ENCODE results near the gene ZPLD1.

The ZPLD1 gene

DNA sequence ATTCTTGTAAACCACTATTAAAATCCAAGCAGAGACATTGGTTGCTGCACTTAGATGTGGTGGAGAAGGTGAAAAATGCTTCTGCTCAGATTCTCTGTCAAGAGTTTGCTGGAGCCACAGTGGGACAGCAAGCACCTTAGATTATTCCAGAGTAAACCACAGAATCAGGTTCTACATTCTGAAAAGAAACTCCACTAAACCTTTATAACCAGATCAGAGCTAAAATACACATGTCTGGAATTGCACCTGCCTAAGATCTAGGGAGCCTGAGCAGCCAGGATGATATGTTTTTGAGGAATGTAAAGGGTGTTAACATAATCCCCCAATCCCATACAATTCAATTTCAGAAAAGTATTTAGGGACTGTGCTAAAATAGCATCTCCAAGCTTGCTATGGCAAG lies at the start of gene ZPLD1:
Gene ZPLD1 (plus strand): TSS at position 301 of the 400 bp plus-strand sequence. CDS start 3,473 bp downstream, outside the sequence.
- FAIRE-seq = no peak

DNA sequence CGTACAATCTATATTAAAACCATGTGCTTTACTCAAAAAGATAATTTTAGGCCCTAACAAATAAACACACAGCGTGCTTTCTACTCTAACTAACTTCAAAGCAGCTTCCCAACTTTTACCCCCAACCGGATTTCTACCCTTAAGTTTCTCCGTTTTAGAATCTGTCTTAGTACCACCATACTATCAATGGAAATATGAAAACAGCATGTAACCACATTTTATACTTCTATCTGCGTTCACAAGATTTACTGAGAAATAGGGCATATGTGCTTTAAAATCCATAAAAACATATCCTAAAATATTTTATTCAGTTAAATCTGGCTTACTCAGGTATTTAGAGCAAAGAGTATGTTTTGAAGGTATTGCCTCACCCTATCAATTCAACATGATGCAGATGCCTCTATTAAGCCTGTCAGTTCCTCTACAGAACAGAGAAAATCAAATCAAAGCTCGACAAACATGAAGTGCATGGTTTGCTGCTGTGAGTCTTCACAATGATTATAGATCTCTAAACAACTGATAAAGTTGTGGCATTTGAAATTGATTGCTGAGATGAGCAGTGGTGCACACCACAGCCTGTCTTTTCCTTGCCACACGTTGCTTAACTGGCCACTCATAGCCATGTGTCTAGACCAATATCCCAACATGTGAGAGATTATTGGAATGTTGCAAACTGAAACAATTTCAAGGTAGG lies 44.5 kb upstream of the ZPLD1 start:
- no peak for FAIRE-seq

GRCh38 chr3:102390916-102391315 lies 43.9 kb upstream of the ZPLD1 start:
- no peak for FAIRE-seq

DNA sequence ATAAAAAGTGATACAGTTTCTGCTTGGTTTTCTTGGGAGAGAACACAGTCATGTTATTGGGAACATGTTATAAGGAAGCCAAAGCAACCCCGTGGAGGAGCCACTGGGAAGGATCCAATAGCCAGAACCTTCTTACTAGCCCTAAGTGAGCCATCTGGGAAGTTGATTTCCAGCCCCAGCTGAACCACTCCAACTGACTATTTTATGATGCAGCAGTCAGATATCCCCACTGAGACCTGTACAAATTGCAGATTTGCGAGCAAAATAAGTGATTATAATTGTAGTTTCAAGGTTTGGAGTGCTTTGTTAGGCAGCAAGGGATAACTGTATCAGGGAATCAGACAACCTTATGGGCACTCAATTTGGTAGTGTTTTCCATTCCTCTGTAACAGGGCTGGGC lies 43.3 kb upstream of the ZPLD1 start:
- no peak for FAIRE-seq

- no peak for FAIRE-seq
Observed at GRCh38 chr3:102394517-102394916, 40.3 kb upstream of the ZPLD1 start.

- no peak for FAIRE-seq
Observed at GRCh38 chr3:102398176-102398575, 36.6 kb upstream of the ZPLD1 start.

DNA sequence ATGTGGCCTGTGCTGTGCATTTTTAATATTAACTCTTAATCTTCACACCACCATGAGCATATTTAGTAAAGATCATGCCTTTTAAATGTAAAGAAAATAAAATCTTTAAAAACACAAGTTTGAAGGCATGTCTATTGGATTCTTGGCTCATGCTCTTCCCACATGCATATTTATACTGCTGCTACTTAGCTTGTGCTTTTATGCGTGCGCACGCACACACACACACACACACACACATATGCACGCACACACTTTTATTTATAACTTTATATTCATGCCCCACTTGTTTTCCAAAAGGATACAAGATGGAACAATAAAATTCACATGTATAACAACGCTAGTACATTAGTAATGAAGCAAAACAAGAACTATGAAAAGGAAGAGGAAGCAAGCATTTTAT lies 36.1 kb upstream of the ZPLD1 start:
- FAIRE-seq = no peak

DNA sequence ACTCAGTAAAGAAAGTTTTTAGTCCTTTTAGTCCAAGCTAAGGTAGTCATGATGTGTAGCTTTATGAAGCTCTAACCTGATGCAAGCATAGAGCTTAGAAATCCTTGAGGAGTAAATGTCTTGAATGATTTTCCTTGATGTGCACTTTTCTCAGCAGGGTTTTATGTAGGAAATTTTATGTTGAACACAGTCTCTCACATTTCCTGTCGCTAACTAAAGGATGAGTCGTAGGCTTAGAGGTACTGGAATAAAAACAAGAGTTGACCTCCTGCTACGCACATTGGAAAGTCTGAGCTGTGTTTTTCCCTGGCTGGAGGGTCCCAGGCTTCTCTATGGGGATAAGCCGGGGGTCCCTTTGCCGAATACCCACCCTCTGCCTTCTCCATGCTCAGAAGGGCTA lies 34.7 kb upstream of the ZPLD1 start:
- no peak for FAIRE-seq

DNA sequence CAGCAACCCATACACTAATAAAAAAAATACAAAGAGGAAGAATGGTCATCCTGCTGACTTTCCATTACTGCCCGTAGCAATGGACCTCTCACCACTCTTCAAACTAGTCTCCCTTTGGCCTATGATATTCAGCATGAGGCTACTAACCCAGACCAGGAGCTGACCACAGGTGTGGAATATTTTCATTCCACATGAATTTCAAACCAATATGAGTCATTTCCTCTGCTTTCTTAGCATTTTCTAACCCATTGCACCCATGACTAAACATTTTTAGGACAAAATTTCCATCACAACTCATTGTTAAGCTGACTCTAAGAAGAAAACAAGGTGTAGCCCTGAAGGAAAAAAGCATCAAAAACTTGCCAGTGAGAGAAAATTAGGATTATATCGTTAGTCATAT lies 34.0 kb upstream of the ZPLD1 start:
- no peak for FAIRE-seq

DNA sequence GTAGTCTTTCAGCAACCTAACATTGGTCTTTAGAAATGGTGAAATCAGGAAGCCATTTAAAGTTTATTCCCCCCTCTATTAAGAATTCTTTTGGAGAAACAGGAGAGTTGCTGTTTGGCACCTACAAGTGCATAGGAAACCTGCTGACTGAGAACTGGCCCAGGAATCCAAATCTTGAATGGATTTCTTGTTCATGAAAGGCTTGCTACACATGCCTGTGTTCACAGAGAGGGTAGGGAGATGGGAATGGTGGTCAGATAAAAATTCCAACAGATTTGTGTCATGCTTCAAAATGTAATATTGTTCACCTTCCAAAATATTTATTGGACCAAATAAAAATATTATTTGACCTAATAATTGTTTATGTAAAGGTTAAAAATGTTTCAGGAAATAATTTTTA lies 24.2 kb upstream of the ZPLD1 start:
- no peak for FAIRE-seq

GRCh38 chr3:102415553-102415952 lies 19.3 kb upstream of the ZPLD1 start:
- no peak for FAIRE-seq

GRCh38 chr3:102419786-102420185 lies 15.0 kb upstream of the ZPLD1 start:
- no peak for FAIRE-seq

DNA sequence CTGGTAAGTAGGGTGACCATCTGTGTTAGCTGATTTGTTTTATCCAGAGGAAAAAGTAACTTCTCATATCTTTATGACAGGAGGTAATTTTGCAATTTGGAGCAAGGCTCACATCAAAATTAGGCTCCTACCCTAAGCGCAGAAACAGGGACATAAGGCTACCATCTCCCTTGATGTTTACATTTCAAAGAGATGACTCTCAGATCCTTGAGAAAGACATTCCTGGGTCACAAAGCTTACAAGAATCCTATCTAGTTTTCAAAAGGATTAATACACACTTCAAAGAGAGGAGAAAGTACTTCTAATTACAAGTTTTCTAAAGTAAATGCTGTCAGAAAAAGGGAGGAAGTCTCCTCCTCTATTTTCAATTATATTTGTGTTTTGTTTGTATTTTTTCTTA lies 7.0 kb downstream of the ZPLD1 start:
- no peak for FAIRE-seq

DNA sequence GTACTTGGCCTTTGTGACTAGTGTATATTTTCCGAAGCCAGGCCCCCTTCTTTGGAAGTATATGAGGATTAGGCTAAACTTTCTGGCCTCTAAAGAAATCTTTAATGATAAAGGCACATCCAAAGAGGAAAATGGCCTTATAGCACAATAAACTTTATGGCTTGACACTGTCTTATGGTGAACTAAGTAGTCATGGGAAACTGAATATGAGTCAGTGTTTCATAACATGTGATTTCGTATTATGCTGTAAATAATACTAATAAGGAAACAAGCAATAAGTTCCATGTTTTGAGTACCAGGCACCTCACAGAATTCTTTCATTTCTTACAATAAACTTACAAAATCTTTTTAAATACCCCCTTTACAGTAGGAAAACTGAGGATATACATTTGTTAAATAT lies 8.2 kb downstream of the ZPLD1 start:
- FAIRE-seq = no peak

GRCh38 chr3:102444101-102444500 lies 9.3 kb downstream of the ZPLD1 start:
- FAIRE-seq = no peak

DNA sequence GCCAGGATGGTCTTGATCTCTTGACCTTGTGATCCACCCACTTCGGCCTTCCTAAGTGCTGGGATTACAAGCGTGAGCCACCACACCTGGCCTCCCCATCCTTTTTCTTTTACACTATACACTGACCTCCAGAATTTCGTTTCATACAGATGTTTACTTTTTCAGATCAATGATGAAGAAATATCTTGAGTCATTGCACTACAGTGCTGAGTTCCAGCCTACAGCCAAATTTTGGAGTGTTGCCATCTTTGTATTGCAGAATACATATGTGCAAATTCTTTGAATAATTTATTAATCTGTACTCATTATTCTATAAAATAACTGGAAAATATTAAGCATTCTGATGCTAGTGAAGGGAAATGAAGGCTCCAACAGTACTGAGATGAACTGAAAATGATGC lies 12.5 kb downstream of the ZPLD1 start:
- FAIRE-seq = no peak

DNA sequence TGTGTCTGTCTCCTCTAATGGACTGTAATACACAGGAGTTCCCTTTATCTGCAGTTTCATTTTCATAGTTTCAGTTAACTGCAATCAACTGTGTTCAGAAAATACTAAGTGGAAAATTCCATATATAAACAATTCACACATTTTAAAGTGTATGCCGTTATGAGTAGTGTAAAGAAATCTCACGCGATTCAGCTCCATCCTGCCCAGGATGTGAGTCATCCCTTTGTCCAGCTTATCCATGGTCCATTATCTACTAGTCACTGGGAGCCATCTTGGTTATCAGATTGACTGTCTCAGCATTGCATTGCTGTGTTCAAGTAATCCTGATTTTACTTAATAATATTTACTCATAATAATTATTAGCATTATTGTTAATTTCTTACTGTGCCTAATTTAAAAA lies 14.5 kb downstream of the ZPLD1 start:
- no peak for FAIRE-seq

GRCh38 chr3:102449930-102450329 lies 15.1 kb downstream of the ZPLD1 start:
- FAIRE-seq = no peak

- no peak for FAIRE-seq
Observed at GRCh38 chr3:102450976-102451375, 16.2 kb downstream of the ZPLD1 start.

DNA sequence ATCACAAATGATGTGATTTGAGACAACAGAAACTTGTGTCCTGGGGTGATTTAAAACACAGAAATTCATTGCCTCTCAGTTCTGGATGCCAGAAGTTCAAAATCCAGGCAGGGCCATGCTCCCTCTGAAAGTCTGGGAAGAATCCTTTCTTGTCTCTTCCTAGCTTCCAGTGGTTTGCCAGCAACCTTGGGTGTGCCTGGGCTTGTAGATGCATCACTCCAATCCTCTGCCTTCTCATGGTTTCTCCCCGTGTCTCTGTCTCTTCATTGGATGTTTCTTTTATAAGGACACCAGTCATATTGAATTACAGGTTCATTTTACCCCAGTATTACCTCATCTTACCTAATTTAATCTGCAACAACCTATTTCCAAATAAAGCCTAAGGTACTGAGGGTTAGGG lies 16.7 kb downstream of the ZPLD1 start:
- no peak for FAIRE-seq

DNA sequence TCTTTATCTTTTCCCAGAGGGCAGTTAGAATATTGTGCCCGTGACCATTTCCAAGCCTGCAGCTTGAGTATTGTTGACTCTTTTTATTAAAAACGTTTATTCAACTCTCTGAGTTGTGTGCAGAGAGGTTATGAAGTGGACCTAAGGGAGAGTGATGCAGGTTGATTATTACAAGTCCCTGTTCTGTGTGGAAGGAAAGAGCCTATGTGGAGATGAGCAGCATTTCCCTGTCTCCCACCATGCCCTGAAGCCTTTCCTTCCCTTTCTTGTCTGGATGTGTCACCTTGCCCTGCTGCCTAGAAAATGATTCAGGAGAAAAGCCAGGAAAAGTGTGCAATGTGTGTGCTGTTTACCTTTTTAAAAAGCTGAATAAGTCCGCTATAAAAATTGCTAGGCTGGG lies 19.4 kb downstream of the ZPLD1 start:
- FAIRE-seq = no peak

- no peak for FAIRE-seq
Observed at GRCh38 chr3:102457644-102458043, 22.8 kb downstream of the ZPLD1 start.

GRCh38 chr3:102460579-102460978 lies 25.8 kb downstream of the ZPLD1 start:
- FAIRE-seq = no peak

DNA sequence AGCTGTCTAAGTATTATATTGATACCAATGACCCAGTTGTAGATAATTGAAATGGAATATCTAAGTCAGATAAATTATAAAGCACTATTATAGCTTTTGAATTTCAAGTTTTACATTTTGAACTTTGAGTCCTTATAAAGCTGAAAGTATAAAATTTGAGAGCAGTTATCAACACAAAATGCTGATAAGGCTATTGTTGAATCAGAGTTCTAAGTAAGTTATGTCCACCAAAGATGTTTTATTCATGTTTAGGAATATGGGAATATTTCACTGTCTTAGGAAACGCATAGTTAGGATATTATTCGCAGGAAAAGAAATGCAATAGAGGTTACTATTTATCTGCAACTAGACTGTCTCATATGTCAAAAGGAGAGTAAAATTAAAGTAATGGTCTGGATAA lies 29.4 kb downstream of the ZPLD1 start:
- no peak for FAIRE-seq

- no peak for FAIRE-seq
Observed at GRCh38 chr3:102466001-102466400, 31.2 kb downstream of the ZPLD1 start.

GRCh38 chr3:102470066-102470465 lies 35.3 kb downstream of the ZPLD1 start:
- FAIRE-seq = no peak
